H1 (cell line): ENCODE data around the gene KLHL1. TPM values are rescaled to one million over a fixed set of nuclear protein-coding genes. Genes with fewer than 3 reads are reported as not detected.
A peak's percentile ranks its signal among the peaks of the same experiment; 100 is the strongest.

Source experiments
- CTCF ChIA-PET: fragments of 300-600 bp; sonication (Branson Sonifier 250); formaldehyde crosslinking; loops from one replicate; lab custom pipeline; 2021; ENCODE audit not compliant: partially characterized antibody; lab: Charles Lee
- POLR2A ChIA-PET: fragments of 300-600 bp; sonication (Branson Sonifier 250); formaldehyde crosslinking; loops from one replicate; lab custom pipeline; 2021; ENCODE audit warnings: inconsistent platforms; ENCODE audit not compliant: partially characterized antibody; lab: Charles Lee
- DNase-seq, 2 experiments: peaks; one replicate each; pipeline versions ENCODE4 v3.0.0 to v3.0.0-alpha.2; 2010 to 2022; ENCODE audit warnings: low spot score in 2 of 2, low read depth in 1 of 2, mixed read lengths in 1 of 2
- FAIRE-seq: peaks from 2 replicates; lab custom pipeline; 2011; peaks lifted over from hg19 to GRCh38; lab: Jason Lieb, UNC
- H2AFZ ChIP-seq: 2 replicates; pipeline ENCODE4 v1.8.1; 2012; ENCODE audit warnings: low read length, inconsistent platforms
- H2AK5ac ChIP-seq: 2 replicates; pipeline ENCODE4 v1.6.1; 2013; ENCODE audit warnings: low read depth, low read length
- H2BK120ac ChIP-seq: replicated peaks from 2 replicates; pipeline ENCODE3; 2013; ENCODE audit warnings: low read depth, low read length, inconsistent platforms
- H2BK12ac ChIP-seq: 2 replicates; pipeline ENCODE4 v1.6.1; 2013; ENCODE audit warnings: low read depth, low read length
- H2BK15ac ChIP-seq: 2 replicates; pipeline ENCODE4 v1.6.1; 2013; ENCODE audit warnings: low read length
- H2BK20ac ChIP-seq: 2 replicates; pipeline ENCODE4 v1.6.1; 2013; ENCODE audit warnings: low read length
- H2BK5ac ChIP-seq: 2 replicates; pipeline ENCODE4 v1.6.1; 2013; ENCODE audit warnings: low read depth, low read length
- H3K14ac ChIP-seq: 2 replicates; pipeline ENCODE4 v1.6.1; 2013; ENCODE audit warnings: inconsistent platforms; ENCODE audit not compliant: insufficient read length
- H3K18ac ChIP-seq: 2 replicates; pipeline ENCODE4 v1.6.1; 2013; ENCODE audit warnings: low read length; ENCODE audit errors: extremely low read depth
- H3K23ac ChIP-seq: 2 replicates; pipeline ENCODE4 v1.6.1; 2013; ENCODE audit warnings: inconsistent platforms; ENCODE audit not compliant: insufficient read length
- H3K23me2 ChIP-seq: 2 replicates; pipeline ENCODE4 v1.6.1; 2013; ENCODE audit warnings: low read depth, low read length
- H3K27ac ChIP-seq: 2 replicates; pipeline ENCODE4 v1.6.1; 2011; ENCODE audit warnings: low read depth, low read length, inconsistent platforms
- H3K27me3 ChIP-seq, 4 experiments: replicated peaks in 1 of 4; 1 replicate in 1 of 4; 2 replicates in 3 of 4; pipeline versions ENCODE4 v1.6.1 to v1.8.1; 2011 to 2013; ENCODE audit warnings: low read length in 3 of 4, mild to moderate bottlenecking in 3 of 4, inconsistent platforms in 2 of 4, mixed read lengths in 2 of 4, moderate library complexity in 1 of 4; ENCODE audit not compliant: control insufficient read depth in 3 of 4, insufficient read depth in 3 of 4; ENCODE audit errors: extremely low read depth in 1 of 4
- H3K36me3 ChIP-seq, 4 experiments: 2 replicates each; pipeline versions ENCODE4 v1.6.1 to v1.8.1; 2011 to 2013; ENCODE audit warnings: mild to moderate bottlenecking in 4 of 4, low read length in 3 of 4, moderate library complexity in 2 of 4, control low read depth in 1 of 4, inconsistent platforms in 1 of 4; ENCODE audit not compliant: insufficient read depth in 4 of 4, control insufficient read depth in 2 of 4
- H3K4ac ChIP-seq: replicated peaks from 2 replicates; pipeline ENCODE3; 2013; ENCODE audit warnings: low read length, low read depth, mixed read lengths, inconsistent platforms; ENCODE audit not compliant: insufficient read length
- H3K4me1 ChIP-seq, 4 experiments: replicated peaks in 1 of 4; 1 replicate in 1 of 4; 2 replicates in 3 of 4; pipeline versions ENCODE4 v1.6.1 to v1.8.1; 2011 to 2013; ENCODE audit warnings: low read length in 3 of 4, inconsistent platforms in 2 of 4, mixed read lengths in 1 of 4; ENCODE audit not compliant: insufficient read depth in 4 of 4, control insufficient read depth in 3 of 4
- H3K4me2 ChIP-seq, 2 experiments: 2 replicates each; pipeline versions ENCODE4 v1.6.1 to v1.8.1; 2011 to 2013; ENCODE audit warnings: low read depth in 2 of 2, low read length in 2 of 2, control low read depth in 1 of 2, inconsistent platforms in 1 of 2, mild to moderate bottlenecking in 1 of 2; ENCODE audit not compliant: insufficient read depth in 1 of 2
- H3K4me3 ChIP-seq, 4 experiments: fragments of 200-600, 300-600 bp in 1 of 4; sonication (generic), shearing (Covaris generic), sonication (Bioruptor Twin) in 1 of 4; 2 replicates each; pipeline versions ENCODE4 v1.5.1 to v1.8.1; 2011 to 2016; ENCODE audit warnings: low read length in 4 of 4, low read depth in 3 of 4, control low read depth in 2 of 4, inconsistent platforms in 2 of 4, mild to moderate bottlenecking in 2 of 4, mixed read lengths in 1 of 4, moderate library complexity in 1 of 4; ENCODE audit not compliant: insufficient read depth in 2 of 4; ENCODE audit errors: extremely low read depth in 1 of 4
- H3K56ac ChIP-seq: replicated peaks from 2 replicates; pipeline ENCODE3; 2013; ENCODE audit warnings: low read depth, mild to moderate bottlenecking, mixed read lengths, low read length, inconsistent platforms; ENCODE audit not compliant: insufficient read length
- H3K79me1 ChIP-seq: 2 replicates; pipeline ENCODE4 v1.6.1; 2013; ENCODE audit warnings: low read depth, low read length, control low read depth
- H3K79me2 ChIP-seq, 2 experiments: 2 replicates each; pipeline versions ENCODE4 v1.6.1 to v1.8.1; 2012 to 2013; ENCODE audit warnings: low read length in 2 of 2, mild to moderate bottlenecking in 2 of 2, inconsistent platforms in 1 of 2; ENCODE audit not compliant: insufficient read depth in 2 of 2, control insufficient read depth in 1 of 2
- H3K9ac ChIP-seq, 4 experiments: replicated peaks in 1 of 4; 1 replicate in 1 of 4; 2 replicates in 3 of 4; pipeline versions ENCODE4 v1.6.1 to v1.8.1; 2011 to 2013; ENCODE audit warnings: low read depth in 3 of 4, low read length in 3 of 4, control low read depth in 2 of 4, mild to moderate bottlenecking in 2 of 4, moderate library complexity in 2 of 4, inconsistent platforms in 1 of 4; ENCODE audit errors: extremely low read depth in 1 of 4
- H3K9me3 ChIP-seq, 2 experiments: 2 replicates each; pipeline versions ENCODE4 v1.6.1 to v1.8.1; 2012 to 2013; ENCODE audit warnings: mild to moderate bottlenecking in 2 of 2, moderate library complexity in 2 of 2, control low read depth in 1 of 2, inconsistent platforms in 1 of 2, low read depth in 1 of 2, low read length in 1 of 2, mixed read lengths in 1 of 2; ENCODE audit not compliant: insufficient read depth in 2 of 2
- H4K20me1 ChIP-seq, 2 experiments: replicated peaks in 1 of 2; 2 replicates each; pipeline versions ENCODE3 to v1.8.1; 2011 to 2013; ENCODE audit warnings: inconsistent platforms in 2 of 2, low read length in 2 of 2, mild to moderate bottlenecking in 1 of 2; ENCODE audit not compliant: insufficient read depth in 2 of 2, control insufficient read depth in 1 of 2
- H4K5ac ChIP-seq: 2 replicates; pipeline ENCODE4 v1.6.1; 2013; ENCODE audit warnings: low read length, low read depth, mixed read lengths, inconsistent platforms; ENCODE audit not compliant: insufficient read length
- H4K8ac ChIP-seq: 2 replicates; pipeline ENCODE4 v1.8.0; 2013; ENCODE audit warnings: mild to moderate bottlenecking, moderate library complexity, low read length, inconsistent platforms; ENCODE audit not compliant: insufficient read depth; ENCODE audit errors: extremely low read depth
- H4K91ac ChIP-seq: replicated peaks from 2 replicates; pipeline ENCODE3; 2013; ENCODE audit warnings: low read length, mixed read lengths, inconsistent platforms; ENCODE audit not compliant: insufficient read length
- BACH1 ChIP-seq: IDR thresholded peaks from 2 replicates; pipeline ENCODE4 v1.6.1; 2012; ENCODE audit warnings: low read length, improper control_type of control experiment
- POLR2AphosphoS5 ChIP-seq: IDR thresholded peaks from 2 replicates; pipeline ENCODE4 v1.6.1; 2011; ENCODE audit warnings: low read depth, low read length
- RAD21 ChIP-seq, 2 experiments: IDR thresholded peaks in 1 of 2; conservative IDR thresholded peaks in 1 of 2; 2 replicates each; pipeline ENCODE4 v1.6.1; 2011; ENCODE audit warnings: low read depth in 2 of 2, low read length in 2 of 2, improper control_type of control experiment in 1 of 2, inconsistent platforms in 1 of 2, mild to moderate bottlenecking in 1 of 2, moderate library complexity in 1 of 2
- WGBS, 2 experiments: shearing (Covaris generic) in 1 of 2; methylation state at CpG; one replicate each; pipeline versions ENCODE4 v1.1.6 to v1.1.7; 2013 to 2015; ENCODE audit warnings: low lambda C conversion rate in 2 of 2, mixed read lengths in 2 of 2, inconsistent platforms in 1 of 2, low coverage in 1 of 2, missing lambda C conversion rate in 1 of 2; ENCODE audit not compliant: insufficient replicate concordance in 2 of 2, insufficient coverage in 1 of 2, insufficient read length in 1 of 2; ENCODE audit errors: extremely low coverage in 1 of 2, missing lambda C conversion rate in 1 of 2; 5-methylcytosine and 5-hydroxymethylcytosine counted together
- polyA plus RNA-seq, 7 experiments: library from polyadenylated mRNA; depleted of rRNA in 3 of 7; stranded (reverse) in 5 of 7; unstranded in 2 of 7; fragments of >200 nt in 5 of 7; fragments of 200-250 nt in 2 of 7; gene quantifications; 1 replicate in 5 of 7; 2 replicates in 1 of 7; 4 replicates in 1 of 7; pipeline versions ENCODE4 v1.2.1 to v1.2.3, GENCODE V29; 2011 to 2013; ENCODE audit warnings: missing spikeins in 2 of 7, mixed read lengths in 2 of 7
- total RNA-seq: library from RNA; stranded (reverse); fragmentation: NEBNext Ultra II Directional; extraction: Animal tissue kit (Norgen Biotek cat#: 25700); gene quantifications from 2 replicates; pipeline ENCODE4 v1.2.1, GENCODE V29; 2021
- TF ChIP-seq, protein P1 (sequence below), 3 experiments: IDR thresholded peaks; 1 replicate in 2 of 3; 2 replicates in 1 of 3; pipeline versions ENCODE4 v1.5.1 to v1.6.1; 2011; ENCODE audit warnings: low read length in 3 of 3, mild to moderate bottlenecking in 3 of 3, inconsistent platforms in 2 of 3, low read depth in 1 of 3, moderate library complexity in 1 of 3; ENCODE audit not compliant: insufficient read depth in 1 of 3; ENCODE audit errors: control extremely low read depth in 1 of 3

The KLHL1 gene
- total and polyA plus RNA-seq, 2 of the 8 experiments (the other 6 are each of a cell fraction or from before 2014, with no cell fraction given), result not detected

DNA sequence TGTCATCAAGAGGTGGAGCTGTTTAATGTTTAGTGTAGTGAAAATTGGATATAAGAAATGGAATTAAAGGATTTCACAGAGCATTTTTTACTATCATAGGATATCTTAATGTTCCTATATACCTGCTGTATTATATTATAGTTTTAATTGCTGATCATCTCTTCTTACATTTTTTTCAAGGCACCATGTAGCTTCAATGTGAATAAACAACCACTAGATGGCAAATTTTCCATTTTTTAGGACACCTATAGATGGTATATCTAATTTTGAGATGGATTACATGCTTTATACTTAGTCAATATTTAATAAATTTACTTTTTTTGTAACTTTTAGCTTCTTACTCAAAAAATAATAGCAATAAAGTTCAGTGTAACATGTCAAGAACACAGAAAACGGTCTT, 9.6 kb downstream of the KLHL1 start:
- Histone ChIP-seq H3K4ac (no peak overlapping the region), H3K23me2 (no peaks in the 10 kb centered on the region), H4K20me1 (no peaks in the 10 kb centered on the region), H3K27ac (no peak overlapping the region), H2BK5ac (no peak overlapping the region), H3K14ac (no peak overlapping the region), H2BK12ac (no peak overlapping the region), H3K4me1 (no peaks in the 10 kb centered on the region), H3K9ac (no peak overlapping the region), H2AFZ (no peak overlapping the region), H2BK120ac (no peak overlapping the region), H4K91ac (no peak overlapping the region), H2AK5ac (no peak overlapping the region), H3K23ac (no peak overlapping the region), H3K56ac (no peak overlapping the region), H3K79me2 (no peaks in the 10 kb centered on the region), H3K79me1 (no peaks in the 10 kb centered on the region), H3K4me2 (no peak overlapping the region), H3K4me3 (no peak overlapping the region), H3K9me3 (no peaks in the 10 kb centered on the region), H4K8ac (no peak overlapping the region), H3K27me3 (no peaks in the 10 kb centered on the region), H3K36me3 (no peaks in the 10 kb centered on the region), H2BK15ac (no peak overlapping the region), H3K18ac (no peak overlapping the region), H2BK20ac (no peak overlapping the region), H4K5ac (no peak overlapping the region)
- 58% methylated on average over 1 of the region's 1 CpG; no CpG with 5 or more reads in 1 of the 2 experiments for WGBS, 2 experiments
- DNase-seq (no peak), FAIRE-seq (no peak)
- ChIA-PET POLR2A (no interaction called here), CTCF (interaction anchor here (0.7 to 2.3 kb wide), 14 partner anchors 9 to 358 kb away, joined by 3 to 18 read pairs (median 4); partner anchors contain the start of genes ATXN8OS and KLHL1)
- TF ChIP-seq, protein P1, sequence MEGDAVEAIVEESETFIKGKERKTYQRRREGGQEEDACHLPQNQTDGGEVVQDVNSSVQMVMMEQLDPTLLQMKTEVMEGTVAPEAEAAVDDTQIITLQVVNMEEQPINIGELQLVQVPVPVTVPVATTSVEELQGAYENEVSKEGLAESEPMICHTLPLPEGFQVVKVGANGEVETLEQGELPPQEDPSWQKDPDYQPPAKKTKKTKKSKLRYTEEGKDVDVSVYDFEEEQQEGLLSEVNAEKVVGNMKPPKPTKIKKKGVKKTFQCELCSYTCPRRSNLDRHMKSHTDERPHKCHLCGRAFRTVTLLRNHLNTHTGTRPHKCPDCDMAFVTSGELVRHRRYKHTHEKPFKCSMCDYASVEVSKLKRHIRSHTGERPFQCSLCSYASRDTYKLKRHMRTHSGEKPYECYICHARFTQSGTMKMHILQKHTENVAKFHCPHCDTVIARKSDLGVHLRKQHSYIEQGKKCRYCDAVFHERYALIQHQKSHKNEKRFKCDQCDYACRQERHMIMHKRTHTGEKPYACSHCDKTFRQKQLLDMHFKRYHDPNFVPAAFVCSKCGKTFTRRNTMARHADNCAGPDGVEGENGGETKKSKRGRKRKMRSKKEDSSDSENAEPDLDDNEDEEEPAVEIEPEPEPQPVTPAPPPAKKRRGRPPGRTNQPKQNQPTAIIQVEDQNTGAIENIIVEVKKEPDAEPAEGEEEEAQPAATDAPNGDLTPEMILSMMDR (IDR thresholded peaks at IDR 0.05; ENCODE audit: control extremely low read depth in 1 of 3, insufficient read depth in 1 of 3, low read depth in 1 of 3, low read length in 3 of 3), result peak in 2 of 3 experiments; percentile 9 to 11; a peak in 2 of 4 replicates
- TF ChIP-seq POLR2AphosphoS5 (no peak), RAD21 (IDR thresholded peaks at IDR 0.05 in 1 of 2, conservative IDR thresholded peaks at IDR 0.05 in 1 of 2; ENCODE audit: low read depth in 2 of 2, low read length in 2 of 2) (0 out of 4 replicates have a peak, but pooled peaks of 1 of the 2 experiments have one; percentile 9), BACH1 (no peak)
